ENCODE results near the gene IRX6. TPM values are rescaled to one million over a fixed set of nuclear protein-coding genes. Genes with fewer than 3 reads are reported as not detected.

IRX6 gene
- 0.18 TPM for polyA plus RNA-seq (ENCODE audit: insufficient read length)

DNA sequence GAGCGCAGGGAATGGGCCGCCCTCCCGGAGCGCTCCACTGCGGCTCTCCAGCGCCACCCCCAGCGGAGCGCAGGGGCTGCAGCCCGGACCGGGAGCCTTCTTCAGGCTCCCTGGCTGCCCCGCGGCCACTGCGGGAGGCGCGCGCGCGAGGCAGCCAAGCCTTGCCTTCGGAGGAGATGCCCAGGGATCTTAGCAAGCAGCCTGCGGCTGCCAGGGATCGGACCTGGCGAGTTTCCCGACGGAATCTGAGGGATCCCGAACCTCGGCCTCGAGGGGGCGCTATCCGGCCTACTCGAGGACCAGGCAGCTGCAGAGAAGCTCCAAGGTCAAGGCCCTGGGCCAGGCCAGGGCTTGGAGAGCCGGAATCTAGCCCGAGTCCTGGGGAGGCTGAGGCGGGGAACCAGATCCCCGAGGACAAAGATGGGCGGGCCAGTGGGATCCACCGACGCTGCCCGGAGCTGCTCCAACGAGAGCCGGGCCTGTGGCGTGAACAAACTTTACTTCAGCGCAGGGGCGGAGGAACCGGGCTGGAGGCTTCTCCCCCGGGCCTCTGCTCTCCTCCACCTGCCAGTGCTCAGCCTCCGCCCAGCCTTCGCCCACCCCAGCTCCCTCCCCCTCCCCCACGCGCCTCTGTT is at the start of gene IRX6:
IRX6 (plus strand) TSS at position 567 of the 635 bp plus-strand sequence. CDS start 889 bp downstream, outside the sequence.
- no peak for DNase-seq (ENCODE audit: low read depth)

DNA sequence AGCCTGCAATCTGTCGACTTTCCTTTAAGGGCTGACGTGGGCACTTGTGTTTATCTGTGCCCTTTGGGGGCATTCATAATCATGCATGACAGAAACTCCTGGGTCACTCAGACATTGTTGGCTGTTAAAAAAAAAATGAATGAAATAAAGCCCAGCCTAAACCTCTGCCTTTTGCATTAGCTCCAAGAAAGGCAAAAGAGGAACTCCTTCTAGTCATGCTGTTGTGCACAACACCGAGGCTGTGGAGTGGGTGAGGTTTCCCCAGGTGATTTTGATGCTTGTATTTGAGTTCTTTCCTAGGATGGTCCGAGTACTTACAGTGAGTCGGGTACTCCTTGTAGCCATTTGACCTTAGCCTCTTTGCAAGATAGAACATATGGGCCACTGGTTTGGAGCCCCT is 49.6 kb upstream of the IRX6 start:
- DNase-seq (ENCODE audit: low read depth), result no peak

DNA sequence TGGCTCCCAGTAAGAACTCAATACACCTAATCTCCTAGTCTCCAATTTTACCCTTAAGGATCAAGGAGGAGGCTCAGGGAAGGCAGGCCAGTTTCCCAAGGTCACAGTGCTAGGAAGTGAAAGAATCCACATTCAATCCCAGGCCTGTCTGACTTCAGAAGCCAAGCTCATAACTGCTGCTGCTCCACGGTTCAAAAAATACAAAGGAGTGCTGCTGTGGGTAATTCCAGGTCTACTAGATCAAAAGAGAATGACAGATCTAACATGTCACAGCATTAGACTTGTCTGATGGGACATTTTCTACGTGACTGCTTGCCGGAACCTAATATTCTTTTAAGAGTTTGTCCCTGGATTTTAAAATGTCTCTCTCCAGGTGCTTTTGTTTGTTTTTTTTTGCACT is 48.8 kb upstream of the IRX6 start:
- DNase-seq (ENCODE audit: low read depth), result no peak

DNA sequence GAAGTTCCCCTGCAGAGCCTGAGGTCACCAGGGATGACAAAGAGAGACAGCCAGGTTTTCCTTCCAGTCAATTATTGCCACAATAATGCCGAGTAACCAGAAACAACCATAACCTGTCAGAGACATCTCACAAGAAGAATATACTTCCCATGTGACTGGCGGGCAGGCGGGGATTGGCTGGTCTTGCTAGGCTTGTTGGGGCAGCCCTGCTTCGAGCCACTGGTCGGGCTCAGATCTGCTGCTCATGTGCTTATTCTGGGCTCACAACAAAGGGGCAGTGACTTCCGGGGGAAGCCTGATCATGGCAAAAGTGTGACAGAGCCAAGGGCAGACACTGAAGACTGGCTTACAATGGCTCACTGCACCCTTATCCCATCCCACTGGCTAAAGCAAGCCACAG is 48.1 kb upstream of the IRX6 start:
- no peak for DNase-seq (ENCODE audit: low read depth)

DNA sequence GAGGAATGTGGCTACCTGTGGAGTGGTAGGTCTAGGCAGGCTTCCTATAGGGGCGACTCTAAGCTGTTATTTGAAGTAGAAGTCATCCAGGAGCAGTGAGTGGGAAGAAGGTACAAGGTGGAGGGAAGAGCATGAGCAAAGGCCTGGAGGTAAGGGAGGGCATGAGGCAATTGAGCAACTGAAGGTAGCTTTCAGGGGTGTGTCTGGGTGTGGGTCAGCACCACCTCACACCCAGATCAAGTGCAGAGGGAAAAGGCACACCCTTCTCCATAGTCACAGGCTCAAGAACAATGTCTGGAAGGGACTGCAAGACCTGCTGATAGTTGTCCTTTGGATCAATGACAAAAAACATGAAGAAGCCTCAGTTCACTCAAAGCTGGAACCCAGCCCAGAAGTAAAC is 46.5 kb upstream of the IRX6 start:
- DNase-seq (ENCODE audit: low read depth), result no peak

DNA sequence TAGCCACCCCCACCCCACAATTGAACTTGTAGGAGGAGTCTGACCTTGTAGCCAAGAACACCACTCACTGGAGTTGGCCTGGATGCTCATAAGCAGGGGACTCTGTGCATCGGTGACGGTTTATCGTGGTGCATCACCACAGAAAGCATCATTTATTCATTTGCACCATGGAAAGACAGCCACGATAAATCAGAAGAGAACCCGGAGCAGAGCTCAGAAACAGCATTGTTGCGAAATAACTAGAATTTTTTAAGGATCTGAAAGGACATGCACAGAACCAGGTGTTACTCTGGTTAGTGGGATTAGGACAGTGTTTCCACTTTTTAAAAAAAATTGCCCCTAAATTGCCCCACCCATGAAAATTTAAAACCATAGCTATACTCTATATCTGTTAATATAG is 44.4 kb upstream of the IRX6 start:
- DNase-seq (ENCODE audit: low read depth), result no peak

DNA sequence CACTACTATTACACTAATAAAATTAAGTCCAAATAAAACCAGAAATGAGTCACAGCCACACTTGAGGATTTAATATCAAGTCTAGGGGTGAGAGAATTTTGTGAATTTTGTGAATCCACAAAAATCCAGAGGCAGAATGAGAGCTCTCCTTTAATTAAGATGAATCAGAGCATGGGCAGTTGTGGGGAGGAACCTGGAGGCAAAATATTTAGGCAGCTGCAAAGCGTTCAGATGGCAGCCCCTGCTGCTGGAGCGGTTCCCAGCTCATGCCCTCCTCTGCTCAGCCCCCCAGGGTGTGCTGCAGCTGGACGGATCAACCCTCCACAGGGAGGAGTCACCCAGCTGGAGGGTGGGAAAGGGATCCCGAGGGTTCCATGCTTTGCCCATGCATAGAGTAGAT is 43.4 kb upstream of the IRX6 start:
- no peak for DNase-seq (ENCODE audit: low read depth)

DNA sequence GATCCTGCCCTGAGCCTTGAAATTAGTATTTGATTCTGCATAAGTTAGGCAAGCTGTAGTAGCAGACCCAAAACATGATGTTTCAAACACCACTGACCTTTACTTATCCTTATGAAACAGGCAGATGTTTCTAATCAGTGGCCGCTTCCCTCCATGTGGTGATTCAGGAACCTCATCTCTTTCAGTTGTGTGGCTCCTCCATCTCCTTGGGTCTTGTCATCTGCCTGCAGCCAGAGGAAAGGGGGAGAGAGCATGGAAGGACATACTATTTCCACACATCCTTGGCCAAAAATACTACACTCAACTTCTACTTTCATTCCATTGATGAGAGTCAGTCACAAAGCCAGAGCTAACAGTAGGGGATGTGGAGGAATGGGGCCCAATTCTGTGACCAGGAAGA is 41.6 kb upstream of the IRX6 start:
- no peak for DNase-seq (ENCODE audit: low read depth)

DNA sequence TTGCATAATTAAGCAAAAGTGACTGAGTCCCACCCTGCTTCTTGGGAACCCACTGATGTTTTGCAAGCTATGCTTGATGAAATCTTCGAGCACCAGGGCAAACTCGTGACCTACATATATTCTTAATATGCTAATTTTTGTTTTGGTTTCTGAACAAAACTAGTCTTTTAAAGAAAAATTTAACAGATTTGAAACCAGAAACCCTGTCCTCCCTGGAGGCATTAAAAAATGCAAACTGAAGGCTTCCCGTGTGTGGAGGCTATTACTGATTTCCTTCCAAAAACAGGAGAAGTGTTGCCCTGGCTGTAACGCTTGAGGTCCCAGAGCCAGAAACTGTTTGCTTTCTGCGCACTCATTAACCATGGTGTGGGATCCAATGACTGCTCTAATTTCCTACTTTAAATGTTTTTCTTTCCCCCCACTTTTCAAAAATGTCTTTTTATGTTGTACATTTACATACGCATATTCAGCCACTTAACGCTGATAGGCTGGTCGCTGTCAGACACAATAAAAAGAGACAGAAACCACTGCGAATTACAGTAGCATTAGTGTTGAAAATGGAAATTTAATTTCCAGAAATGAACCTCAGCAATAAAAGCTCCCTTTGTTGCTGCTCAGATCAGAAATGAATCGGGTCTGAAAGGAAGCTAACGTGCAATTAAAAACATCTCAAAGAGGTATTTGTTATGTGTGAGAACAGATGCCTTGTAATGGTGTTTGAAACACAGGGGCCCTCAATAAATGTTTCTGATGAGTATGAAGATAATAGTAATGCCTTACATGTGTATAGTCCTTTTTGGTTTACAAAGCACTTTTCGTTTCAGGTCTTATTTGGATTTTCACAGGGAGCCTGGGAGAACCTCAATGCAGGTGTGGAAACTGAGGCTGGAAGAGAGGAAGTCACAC is 39.9 kb upstream of the IRX6 start:
- DNase-seq (ENCODE audit: low read depth), result no peak

DNA sequence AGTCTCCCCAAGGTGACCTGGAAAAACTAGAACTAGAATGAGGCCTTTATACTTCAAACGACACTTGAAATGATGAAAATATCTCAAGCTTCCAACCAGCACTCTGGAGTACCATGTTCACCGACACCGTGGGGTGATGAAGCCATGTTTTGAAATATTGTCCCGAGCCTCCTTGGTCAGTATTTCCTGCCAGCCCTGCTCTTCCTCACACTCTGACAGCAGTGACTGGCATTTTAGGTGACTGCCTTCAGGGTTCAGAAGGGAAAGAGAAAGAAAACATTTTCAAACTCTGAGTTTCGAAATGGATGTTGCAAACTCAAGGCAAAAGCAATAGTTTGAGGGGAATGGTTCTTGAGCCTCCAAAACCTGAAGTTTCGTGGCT is 39.3 kb upstream of the IRX6 start:
- no peak for DNase-seq (ENCODE audit: low read depth)

DNA sequence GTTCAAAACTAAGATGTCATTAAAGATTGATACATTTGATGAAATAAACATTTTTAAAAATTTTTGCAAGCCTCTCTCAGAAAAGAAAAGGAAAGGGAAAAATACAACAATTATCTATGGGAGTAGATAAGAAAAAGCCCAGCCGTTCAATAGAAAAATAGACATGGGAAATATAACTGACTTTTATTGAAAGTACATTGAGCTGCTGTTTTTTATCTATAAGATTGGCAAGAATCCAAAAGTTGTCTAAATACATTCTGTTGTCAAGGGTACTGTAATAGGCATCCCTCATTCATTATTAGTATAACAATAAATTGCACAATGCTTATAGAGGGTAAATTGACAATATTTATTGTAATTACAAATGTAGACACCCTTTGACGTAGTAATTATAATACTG is 38.4 kb upstream of the IRX6 start:
- no peak for DNase-seq (ENCODE audit: low read depth)

DNA sequence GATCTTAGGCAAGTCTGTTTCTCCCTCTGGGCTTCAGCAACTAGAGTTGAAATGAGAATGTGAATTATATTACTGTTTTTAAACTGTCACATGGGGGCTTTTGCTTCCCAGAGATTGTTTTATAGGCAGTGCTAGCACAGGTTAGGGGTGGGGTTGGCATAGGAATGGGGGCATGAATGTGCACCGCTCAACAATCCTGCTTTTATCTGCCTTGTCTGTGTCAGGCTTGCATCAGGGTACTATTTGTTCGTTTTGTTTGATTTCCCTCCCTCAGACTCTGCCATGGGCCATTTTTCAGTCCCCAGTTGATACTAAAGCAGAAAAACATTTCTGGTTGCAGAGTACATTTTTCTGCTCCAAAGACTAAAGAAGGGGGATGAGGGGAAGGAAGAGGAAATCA is 34.6 kb upstream of the IRX6 start:
- no peak for DNase-seq (ENCODE audit: low read depth)

DNA sequence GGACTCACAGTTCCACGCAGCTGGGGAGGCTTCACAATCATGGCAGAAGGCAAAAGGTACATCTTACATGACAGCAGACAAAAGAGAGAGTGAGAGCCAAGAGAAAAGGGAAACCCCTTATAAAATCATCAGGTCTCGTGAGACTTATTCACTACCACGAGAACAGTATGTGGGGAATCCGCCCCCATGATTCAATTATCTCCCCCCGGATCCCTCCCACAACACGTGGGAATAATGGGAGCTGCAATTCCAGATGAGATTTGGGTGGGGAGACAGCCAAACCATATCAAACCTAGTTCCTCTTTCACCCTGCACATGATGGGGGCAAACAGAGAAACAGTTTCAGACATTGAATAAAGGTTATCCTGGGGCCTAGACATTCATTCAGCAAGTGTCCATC is 32.2 kb upstream of the IRX6 start:
- DNase-seq (ENCODE audit: low read depth), result no peak

DNA sequence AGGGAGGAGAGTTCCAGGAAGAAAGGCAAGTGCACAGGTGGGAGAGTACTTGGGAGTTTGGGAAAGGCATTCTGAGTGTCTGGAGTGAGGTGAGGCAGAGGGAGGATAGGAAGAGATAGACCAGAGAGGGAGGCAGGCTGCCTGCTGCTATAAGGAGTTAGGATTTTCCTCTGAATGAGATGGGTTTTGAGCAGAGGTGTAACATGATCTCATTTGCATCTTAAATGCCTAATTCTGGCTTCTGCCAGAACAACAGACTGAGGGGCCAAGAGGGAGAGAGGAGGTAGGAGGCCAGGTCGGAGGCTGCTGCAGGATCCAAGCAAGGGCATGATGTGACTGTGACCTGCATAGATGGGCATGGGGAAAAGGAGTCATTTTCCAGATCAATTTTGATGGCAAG is 31.5 kb upstream of the IRX6 start:
- no peak for DNase-seq (ENCODE audit: low read depth)

DNA sequence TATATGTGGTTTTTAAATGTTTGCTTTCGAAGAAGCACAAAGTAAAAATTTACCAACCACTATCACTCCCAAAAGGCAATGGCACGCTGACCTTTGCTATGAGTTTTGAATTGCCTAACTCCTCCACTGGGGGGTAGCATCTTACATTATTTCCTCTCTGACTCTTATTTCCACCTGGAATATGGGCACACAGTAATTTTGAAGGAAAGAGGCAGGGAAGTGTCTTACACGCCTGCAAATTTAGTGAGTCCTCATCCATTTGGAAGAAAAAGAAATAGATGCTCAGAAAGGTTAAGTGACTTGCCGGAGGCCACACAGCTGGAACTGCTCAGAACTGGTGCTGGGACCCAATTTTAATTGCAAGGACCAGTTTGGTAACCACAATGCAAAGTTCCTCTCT is 29.9 kb upstream of the IRX6 start:
- DNase-seq (ENCODE audit: low read depth), result no peak

DNA sequence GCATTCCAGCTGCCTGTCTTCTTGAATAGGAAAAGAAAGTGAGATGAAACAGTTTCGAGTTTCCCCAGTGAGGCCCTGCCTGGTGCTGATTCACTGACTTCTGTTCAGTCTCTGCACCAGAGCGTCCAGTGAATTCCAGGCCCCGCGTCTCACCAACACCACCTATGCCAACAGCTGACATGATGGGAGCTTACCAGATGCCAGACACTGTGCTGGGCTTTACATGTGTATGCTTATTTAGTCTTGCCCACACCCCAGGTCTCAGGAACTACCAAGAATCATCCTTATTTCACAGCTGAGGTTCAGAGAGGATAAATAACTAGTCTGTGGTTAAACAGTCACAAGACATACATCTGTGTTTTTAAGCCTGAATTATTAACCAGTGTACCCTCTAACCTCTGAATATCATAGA is 29.1 kb upstream of the IRX6 start:
- no peak for DNase-seq (ENCODE audit: low read depth)

DNA sequence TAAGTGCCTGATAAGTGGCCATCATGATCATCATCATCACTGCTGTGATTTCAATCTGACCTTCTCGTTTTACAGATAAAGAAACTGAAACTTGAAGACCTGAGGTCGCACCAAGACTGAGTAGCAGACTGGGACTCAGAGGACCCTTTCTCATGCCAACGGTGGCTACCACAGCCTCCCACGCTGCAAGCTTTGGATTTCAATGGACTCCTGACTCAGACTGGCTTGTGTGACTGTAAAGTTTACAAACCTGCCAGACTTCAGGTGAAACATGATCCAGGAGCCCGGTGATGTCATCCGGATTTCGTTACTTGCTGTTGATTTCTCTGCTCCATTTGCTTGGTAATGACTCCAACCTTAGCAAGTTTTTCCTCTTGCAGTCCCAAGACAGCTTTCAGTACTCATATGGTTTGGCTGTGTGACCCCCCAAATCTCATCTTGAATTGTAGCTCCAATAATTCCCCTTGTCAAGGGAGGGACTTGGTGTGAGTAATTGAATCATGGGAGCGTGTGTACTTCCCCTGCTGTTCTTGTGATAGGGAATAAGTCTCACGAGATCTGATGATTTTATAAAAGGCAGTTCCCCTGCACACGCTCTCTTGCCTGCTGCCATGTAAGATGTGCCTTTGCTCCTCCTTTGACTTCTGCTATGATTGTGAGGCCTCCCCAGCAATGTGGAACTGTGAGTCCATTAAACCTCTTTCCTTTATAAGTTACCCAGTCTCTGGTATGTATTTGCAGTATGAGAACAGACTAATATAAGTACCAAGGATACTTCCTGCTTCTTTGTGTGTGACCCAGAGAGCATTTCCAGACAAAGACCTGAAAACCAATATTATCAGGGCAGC is 26.7 kb upstream of the IRX6 start:
- no peak for DNase-seq (ENCODE audit: low read depth)

DNA sequence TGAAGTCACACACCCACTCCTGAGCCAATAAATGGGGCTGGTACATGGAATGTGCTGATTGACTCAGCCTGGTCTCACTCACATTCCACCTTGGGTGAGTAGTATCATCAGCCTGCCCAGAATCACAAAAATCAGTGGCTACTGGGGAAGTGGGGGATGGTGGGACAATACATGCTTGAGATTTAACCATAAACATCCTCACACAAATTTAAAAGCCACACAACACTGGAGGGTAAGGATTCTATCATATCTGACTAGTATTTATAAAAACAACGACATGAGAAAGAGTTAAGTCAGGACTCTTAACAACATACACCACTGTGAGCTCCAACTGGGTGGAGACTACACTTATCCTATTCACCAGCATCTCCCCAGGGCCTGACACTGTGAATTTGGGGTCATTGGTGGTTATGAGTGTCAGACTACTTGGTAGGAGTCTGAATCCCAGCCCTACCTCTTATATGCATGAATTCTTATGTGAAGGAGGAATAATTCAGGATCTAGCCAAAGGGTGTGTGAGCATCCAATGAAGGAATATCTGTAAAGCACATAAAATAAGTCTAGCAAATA is 26.0 kb upstream of the IRX6 start:
- no peak for DNase-seq (ENCODE audit: low read depth)

DNA sequence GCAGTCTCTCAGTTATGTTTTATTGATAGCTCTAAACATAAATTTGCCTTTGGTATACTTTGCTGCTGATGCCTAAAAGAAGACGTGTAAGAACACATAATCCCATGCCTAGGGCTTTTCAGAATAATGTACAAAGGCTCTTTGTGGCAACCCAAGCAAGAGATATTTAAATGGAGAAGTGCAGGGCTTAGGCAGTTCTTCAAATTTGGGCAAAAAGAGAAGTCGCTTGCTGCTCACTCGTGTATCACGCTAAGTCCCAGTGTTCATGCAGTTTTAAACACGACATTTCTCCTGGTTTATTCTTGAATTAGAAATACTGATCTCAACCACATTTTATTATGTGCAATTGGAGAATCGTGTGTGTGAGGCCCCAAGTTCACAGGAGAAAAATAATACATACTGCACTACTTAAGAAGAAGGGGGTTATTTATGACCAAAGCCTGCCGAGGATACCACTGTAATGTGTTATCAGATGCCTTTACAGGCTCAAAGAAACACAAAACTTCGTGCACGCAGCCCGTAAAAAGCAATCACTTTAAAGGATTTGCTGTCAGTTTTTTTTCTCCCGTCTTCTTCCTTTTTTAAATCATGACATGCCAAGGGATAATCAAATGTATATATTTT is 22.5 kb upstream of the IRX6 start:
- DNase-seq (ENCODE audit: low read depth), result no peak

DNA sequence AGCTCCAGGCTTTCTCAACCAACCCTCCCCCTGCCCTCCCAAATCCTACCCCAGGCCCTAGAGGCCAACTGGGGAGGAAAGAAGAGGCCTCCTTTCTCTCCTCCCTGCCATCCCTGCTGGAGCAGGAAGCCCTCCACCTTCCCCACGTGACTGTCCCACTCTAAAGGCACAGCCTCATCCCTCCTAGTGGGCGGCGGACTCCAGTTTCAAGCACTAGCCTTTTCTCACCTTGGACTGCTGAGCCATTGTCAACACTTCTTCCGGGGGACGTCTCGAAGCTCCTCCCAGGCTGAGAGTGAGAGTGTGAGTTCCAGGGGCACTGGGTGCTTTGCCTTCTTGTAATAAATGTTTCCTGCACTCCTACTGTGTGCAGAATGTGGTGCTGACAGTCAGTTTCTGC is 21.4 kb upstream of the IRX6 start:
- no peak for DNase-seq (ENCODE audit: low read depth)

DNA sequence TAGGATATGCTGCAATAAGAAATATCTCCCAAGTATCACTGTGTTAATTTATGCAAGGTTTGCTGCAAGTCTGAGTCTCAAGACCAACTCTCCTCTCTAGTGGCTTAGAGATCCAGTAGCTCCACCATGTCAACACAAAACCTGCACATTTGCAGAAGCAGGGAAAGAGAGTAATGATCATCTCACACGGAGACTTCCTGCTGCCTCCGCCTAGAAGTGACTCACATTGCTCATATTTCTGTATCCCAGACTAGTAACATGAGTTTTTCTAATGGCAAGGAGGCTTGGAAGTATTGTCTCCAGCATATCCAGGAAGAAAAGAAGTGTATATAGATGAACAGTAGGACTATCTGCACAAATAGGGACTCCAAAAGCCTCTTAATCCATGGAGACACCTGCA is 15.0 kb upstream of the IRX6 start:
- DNase-seq (ENCODE audit: low read depth), result no peak

DNA sequence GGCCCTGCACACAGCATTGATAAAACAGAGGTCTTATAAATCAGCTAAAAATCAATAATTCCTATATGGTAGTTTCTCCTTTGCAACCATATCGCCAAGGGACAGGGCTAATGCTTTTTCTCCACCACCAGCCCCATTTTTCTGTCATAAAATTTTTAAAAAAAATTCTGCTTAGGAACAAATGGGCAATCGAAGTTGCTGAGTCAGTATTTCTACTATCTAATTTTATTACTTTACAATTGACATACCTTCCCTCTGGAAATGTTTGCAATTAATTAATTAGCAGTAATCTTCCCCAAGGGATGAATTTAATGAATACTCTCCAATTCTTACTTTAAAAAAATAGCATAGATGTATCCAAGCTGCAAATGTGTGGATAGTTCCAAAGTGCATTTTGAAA is 1.7 kb upstream of the IRX6 start:
- DNase-seq (ENCODE audit: low read depth), result no peak
